ENCODE data around the gene CMTM1.
"Not testable (repeated sequence)": the region's sequence is repeated elsewhere in the genome, so short reads cannot be mapped to it uniquely, and the experiment has no call there.

The CMTM1 gene

DNA sequence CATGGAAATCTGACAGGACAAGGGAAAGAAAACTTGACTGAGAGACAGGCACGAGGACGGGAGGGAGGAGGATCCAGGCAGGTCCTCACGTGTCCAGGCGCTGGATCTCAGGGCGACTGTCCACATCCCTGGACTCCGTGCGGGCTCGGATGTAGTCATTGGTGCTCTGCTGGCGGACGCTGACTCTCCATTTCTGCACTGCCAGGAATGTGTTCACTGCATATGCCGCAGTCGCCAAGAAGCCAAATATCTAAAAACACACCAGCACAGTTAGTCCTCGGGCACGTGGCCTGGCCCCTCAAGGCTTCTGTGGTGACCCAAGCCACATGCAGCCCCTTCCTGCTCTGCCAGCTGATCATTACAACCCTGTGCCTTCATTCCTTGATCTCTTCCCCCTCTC, 55.7 kb downstream of the CMTM1 start:
- no peak overlapping the region for H3K4me3 ChIP-seq
- H3K27me3 ChIP-seq, result no peaks in the 10 kb centered on the region
- DNase-seq, result no peak
- H3K9me3 ChIP-seq, result no peaks in the 10 kb centered on the region
- H3K36me3 ChIP-seq, result peaks cover 0 to 23% (median 9%) of the 10 kb centered on the region in 3 donors
- intact Hi-C loops (cut with DNase I; ENCODE audit: low total_unique reads), result no loop called here
- TF ChIP-seq, protein P1, sequence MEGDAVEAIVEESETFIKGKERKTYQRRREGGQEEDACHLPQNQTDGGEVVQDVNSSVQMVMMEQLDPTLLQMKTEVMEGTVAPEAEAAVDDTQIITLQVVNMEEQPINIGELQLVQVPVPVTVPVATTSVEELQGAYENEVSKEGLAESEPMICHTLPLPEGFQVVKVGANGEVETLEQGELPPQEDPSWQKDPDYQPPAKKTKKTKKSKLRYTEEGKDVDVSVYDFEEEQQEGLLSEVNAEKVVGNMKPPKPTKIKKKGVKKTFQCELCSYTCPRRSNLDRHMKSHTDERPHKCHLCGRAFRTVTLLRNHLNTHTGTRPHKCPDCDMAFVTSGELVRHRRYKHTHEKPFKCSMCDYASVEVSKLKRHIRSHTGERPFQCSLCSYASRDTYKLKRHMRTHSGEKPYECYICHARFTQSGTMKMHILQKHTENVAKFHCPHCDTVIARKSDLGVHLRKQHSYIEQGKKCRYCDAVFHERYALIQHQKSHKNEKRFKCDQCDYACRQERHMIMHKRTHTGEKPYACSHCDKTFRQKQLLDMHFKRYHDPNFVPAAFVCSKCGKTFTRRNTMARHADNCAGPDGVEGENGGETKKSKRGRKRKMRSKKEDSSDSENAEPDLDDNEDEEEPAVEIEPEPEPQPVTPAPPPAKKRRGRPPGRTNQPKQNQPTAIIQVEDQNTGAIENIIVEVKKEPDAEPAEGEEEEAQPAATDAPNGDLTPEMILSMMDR (IDR thresholded peaks at IDR 0.05), result no peak
- peaks cover 0 to 18% (median 11%) of the 10 kb centered on the region in 4 donors for H3K4me1 ChIP-seq
- H3K27ac ChIP-seq, result no peak overlapping the region

DNA sequence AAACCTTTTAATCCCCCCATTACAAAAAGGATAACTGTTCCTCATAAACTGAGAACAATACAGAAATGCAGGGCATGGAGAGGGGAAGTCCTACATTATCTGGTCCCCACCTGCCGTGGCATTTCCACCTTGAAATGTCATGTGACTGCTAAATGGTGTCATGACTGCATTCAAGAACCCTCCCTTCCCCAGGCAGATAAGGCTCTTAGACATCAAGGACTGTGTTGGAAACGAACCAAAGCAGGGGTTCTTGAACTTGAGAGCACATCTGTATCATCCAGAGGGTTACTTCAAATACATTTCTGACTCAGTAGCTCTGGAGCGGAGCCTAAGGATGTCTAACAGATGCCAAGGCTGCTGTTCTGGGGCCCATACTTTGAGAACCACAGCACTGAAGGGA, 56.6 kb downstream of the CMTM1 start:
- no peak overlapping the region for H3K27ac ChIP-seq
- TF ChIP-seq, protein P1 (IDR thresholded peaks at IDR 0.05), result no peak
- peaks cover 0 to 18% (median 10%) of the 10 kb centered on the region in 4 donors for H3K4me1 ChIP-seq
- DNase-seq, result peak in 1 of 2 donors; percentile 17
- intact Hi-C loops (cut with DNase I; ENCODE audit: low total_unique reads), result no loop called here
- no peaks in the 10 kb centered on the region for H3K27me3 ChIP-seq
- H3K4me3 ChIP-seq, result no peak overlapping the region
- H3K36me3 ChIP-seq, result peaks cover 0 to 23% (median 9%) of the 10 kb centered on the region in 3 donors
- H3K9me3 ChIP-seq, result no peaks in the 10 kb centered on the region

DNA sequence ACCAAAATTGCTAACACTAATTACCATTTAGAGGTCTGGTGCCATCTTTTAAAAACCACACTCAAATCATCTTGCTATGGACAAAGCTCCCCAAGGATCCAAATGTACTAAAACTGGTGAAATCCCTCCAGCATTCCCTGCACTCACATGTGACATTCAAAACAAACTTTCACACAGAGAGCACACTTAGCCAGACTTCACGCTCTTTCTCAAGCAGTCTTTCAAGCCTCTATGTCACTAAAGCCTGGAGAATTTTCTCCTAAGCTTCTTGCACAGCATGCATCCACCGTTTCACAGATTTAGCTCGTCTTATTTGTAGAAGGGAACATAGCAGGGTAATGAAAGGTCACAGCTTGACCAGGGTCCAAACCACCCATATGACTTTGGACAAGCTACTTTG, 57.5 kb downstream of the CMTM1 start:
- Histone ChIP-seq H3K27ac (no peak overlapping the region), H3K9me3 (no peaks in the 10 kb centered on the region), H3K4me1 (peaks cover 0 to 10% (median 6%) of the 10 kb centered on the region in 4 donors), H3K4me3 (no peak overlapping the region), H3K27me3 (no peaks in the 10 kb centered on the region), H3K36me3 (peaks cover 0 to 23% (median 9%) of the 10 kb centered on the region in 3 donors)
- TF ChIP-seq, protein P1 (IDR thresholded peaks at IDR 0.05), result no peak
- no peak for DNase-seq
- intact Hi-C loops (cut with DNase I; ENCODE audit: low total_unique reads), result no loop called here

DNA sequence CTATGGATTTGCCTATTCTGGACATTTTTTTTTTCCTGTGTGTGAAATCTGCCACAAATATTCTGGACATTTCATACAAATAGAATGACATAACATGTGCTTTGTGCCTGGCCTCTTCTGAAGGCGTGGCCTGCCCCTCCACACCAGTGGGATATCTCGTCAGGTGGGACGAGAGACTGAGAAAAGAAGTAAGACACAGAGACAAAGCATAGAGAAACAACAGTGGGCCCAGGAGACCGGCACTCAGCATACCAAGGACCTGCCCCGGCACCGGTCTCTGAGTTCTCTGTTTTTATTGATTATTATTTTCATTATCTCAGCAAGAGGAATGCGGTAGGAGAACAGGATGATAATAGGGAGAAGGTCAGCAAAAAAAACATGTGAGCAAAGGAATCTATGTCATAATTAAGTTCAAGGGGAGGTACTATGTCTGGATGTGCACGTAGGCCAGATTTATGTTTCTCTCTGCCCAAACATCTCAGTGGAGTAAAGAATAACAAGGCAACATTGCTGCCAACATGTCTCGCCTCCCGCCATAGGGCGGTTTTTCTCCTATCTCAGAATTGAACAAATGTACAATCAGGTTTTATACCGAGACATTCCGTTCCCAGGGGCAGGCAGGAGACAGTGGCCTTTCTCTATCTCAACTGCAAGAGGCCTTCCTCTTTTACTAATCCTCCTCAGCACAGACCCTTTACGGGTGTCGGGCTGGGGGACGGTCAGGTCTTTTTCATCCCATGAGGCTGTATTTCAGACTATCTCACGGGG, 61.6 kb downstream of the CMTM1 start:
- H3K27ac ChIP-seq; H3K9me3 ChIP-seq; H3K36me3 ChIP-seq; H3K4me3 ChIP-seq; intact Hi-C loops (cut with DNase I; ENCODE audit: low total_unique reads); H3K27me3 ChIP-seq; H3K4me1 ChIP-seq: not testable (repeated sequence)
- peak in 1 of 2 donors; percentile 39 for DNase-seq

All from tibial artery (tissue), 4 donors.